ENCODE measurements around the gene SSTR4. TPM values are rescaled to one million over a fixed set of nuclear protein-coding genes. Genes with fewer than 3 reads are reported as not detected.
A peak's percentile ranks its signal among the peaks of the same experiment; 100 is the strongest.

Gene SSTR4
- total RNA-seq, 5 donors from 2014 or later (not counting 1 experiment from before 2014, with no cell fraction given): not detected

DNA sequence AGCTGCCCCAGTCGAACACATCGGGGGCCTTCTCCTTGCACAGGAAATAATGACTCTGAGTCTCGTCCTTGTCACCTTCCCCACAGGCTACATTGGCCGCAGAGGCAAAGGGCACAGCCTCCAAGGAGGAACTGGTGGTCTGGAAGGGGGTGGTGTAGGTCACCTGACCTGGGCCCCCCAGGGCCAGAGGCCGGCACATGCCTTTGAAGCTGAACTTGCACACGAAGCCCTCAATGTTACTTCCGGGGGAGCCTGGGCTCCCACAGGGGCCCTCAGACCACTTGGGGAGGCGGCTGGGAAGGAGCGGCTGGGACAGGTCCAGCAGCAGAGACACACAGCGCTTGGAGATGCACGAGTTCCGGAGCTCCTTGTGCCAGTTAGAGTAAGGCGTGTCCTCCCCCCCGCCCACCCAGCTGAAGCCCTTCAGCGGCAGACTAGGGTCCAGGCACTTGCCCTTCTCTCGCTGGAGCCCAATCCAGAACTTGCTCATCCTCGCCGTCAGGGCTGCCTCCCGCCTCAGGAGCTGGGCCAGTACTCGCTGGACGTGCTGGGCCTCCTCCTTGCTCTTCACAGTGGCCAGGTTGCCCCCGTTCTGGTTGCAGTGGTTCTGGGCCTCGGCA, 50.4 kb downstream of the SSTR4 start:
- ATAC-seq (replicated peaks in 1 of 4) (peak in 1 of 4 experiments; percentile 21), DNase-seq (peak in 1 of 35 experiments; percentile 10)
- WGBS (ENCODE audit: insufficient coverage): 74% methylated on average over 21 of the region's 23 CpGs
- H3K4me3 Mint-ChIP-seq: peak overlapping the region in 2 of 3 donors; percentile 48 to 65
- no peak overlapping the region for H3K27ac ChIP-seq (ENCODE audit: low read length)
- ChIA-PET CTCF (no interaction called here), POLR2A (no interaction called here)
- peaks cover 10 to 22% (median 13%) of the 10 kb centered on the region in 3 donors for H3K4me1 Mint-ChIP-seq
- H3K27ac Mint-ChIP-seq: no peak overlapping the region
- peaks cover 22 to 48% of the 10 kb centered on the region in 2 experiments for H3K4me1 ChIP-seq (ENCODE audit: control insufficient read depth in 1 of 2, extremely low read depth in 1 of 2, insufficient read depth in 2 of 2, low read length in 2 of 2)
- peaks cover 0 to 11% of the 10 kb centered on the region in 2 experiments for H3K27me3 ChIP-seq (replicated peaks in 1 of 2; ENCODE audit: control insufficient read depth in 2 of 2, extremely low read depth in 1 of 2, insufficient read depth in 2 of 2, low read length in 1 of 2)
- no peaks in the 10 kb centered on the region for H3K9me3 ChIP-seq
- H3K9me3 Mint-ChIP-seq: no peaks in the 10 kb centered on the region
- H3K4me3 ChIP-seq (ENCODE audit: control insufficient read depth in 1 of 2, extremely low read depth in 1 of 2, low read length in 1 of 2): peak overlapping the region; percentile 26 to 77
- H3K36me3 ChIP-seq (ENCODE audit: control insufficient read depth in 2 of 2, extremely low read depth in 1 of 2, insufficient read depth in 1 of 2, low read length in 1 of 2): peaks cover 0 to 4% of the 10 kb centered on the region in 2 donors
- peaks cover 0 to 4% of the 10 kb centered on the region in 2 donors for H3K27me3 Mint-ChIP-seq
- H3K36me3 Mint-ChIP-seq: no peaks in the 10 kb centered on the region

DNA sequence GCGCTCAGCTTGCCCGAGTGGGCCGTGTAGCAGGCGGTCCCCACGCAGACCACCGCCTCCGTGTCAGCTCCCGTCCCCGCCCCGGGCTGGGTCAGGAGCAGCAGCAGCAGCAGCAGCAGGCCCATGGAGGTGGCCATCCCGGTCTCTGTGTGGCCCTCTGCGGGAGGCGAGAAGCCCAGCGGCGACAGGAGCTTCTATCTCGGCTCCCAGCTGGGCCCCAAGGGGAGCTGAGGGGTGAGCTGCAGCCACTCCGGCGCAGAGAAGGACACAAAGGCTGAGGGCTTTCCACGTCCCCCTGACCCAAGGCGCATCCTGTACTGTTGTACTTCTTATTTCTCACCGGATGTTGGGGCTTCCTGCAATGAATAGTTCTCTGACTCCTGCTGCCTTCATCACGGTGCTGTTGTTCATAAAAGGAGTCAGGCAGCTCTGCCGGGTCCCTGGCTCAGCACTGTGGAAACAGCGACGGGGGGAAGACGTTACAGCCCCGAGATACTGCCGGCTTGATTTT, 51.0 kb downstream of the SSTR4 start, which contains the start of gene CD93:
Gene CD93 (minus strand): TSS at position 269 of the 511 bp plus-strand sequence. CDS start 132 bp downstream, at position 137.
- H3K27ac ChIP-seq (ENCODE audit: low read length): peak within 1 kb of the TSS; percentile 14
- peak in 6 of 35 experiments; percentile 1 to 47 (median 10) for DNase-seq
- peak within 1 kb of the TSS; percentile 65 to 85 for H3K27ac Mint-ChIP-seq
- no peaks in the 10 kb centered on the region for H3K9me3 ChIP-seq
- H3K27me3 Mint-ChIP-seq: peaks cover 0 to 4% of the 10 kb centered on the region in 2 donors
- H3K4me3 ChIP-seq (ENCODE audit: control insufficient read depth in 1 of 2, extremely low read depth in 1 of 2, low read length in 1 of 2): peak within 1 kb of the TSS; percentile 26 to 77
- peaks cover 0 to 2% of the 10 kb centered on the region in 2 donors for H3K36me3 ChIP-seq (ENCODE audit: control insufficient read depth in 2 of 2, extremely low read depth in 1 of 2, insufficient read depth in 1 of 2, low read length in 1 of 2)
- H3K4me1 Mint-ChIP-seq: peaks cover 10 to 22% (median 13%) of the 10 kb centered on the region in 3 donors
- no peaks in the 10 kb centered on the region for H3K9me3 Mint-ChIP-seq
- H3K36me3 Mint-ChIP-seq: no peaks in the 10 kb centered on the region
- H3K4me1 ChIP-seq (ENCODE audit: control insufficient read depth in 1 of 2, extremely low read depth in 1 of 2, insufficient read depth in 2 of 2, low read length in 2 of 2): peaks cover 22 to 48% of the 10 kb centered on the region in 2 experiments
- 22% methylated on average over 25 of the region's 28 CpGs for WGBS (ENCODE audit: insufficient coverage)
- peak within 1 kb of the TSS; percentile 48 to 68 (median 65) for H3K4me3 Mint-ChIP-seq
- POLR2A ChIA-PET: no interaction called here
- CTCF ChIA-PET: no interaction called here
- H3K27me3 ChIP-seq (replicated peaks in 1 of 2; ENCODE audit: control insufficient read depth in 2 of 2, extremely low read depth in 1 of 2, insufficient read depth in 2 of 2, low read length in 1 of 2): peaks cover 0 to 11% of the 10 kb centered on the region in 2 experiments
- peak; percentile 38 to 79 (median 64) for ATAC-seq (replicated peaks in 1 of 4)

DNA sequence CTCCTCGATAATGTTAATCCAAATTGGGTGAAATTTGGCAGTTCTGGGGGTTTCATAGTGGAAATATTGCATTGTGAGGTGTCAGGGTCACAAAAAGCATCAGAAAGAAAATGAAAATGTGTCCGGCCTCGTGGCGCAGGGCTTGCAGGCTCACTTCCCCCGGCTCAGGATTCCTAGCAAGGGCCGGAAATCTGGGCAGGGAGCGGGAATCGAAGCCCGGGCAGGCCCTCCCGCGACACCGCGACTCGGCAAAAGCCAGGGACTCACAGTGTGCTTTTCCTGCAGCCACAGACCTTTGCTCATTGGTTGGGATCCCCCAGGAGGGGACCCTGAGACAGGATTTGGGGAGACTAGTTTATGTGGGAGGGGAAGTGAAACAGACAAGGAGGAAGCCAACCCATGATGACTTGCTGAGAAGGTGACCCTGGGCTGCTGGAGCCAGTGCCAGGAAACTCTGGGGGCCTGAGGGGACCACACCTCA, 51.9 kb downstream of the SSTR4 start:
- H3K27ac ChIP-seq (ENCODE audit: low read length): peak overlapping the region; percentile 14
- Mint-ChIP-seq H3K27me3 (peaks cover 0 to 4% of the 10 kb centered on the region in 2 donors), H3K36me3 (no peaks in the 10 kb centered on the region), H3K9me3 (no peaks in the 10 kb centered on the region), H3K4me1 (peaks cover 10 to 22% (median 13%) of the 10 kb centered on the region in 3 donors), H3K4me3 (no peak overlapping the region), H3K27ac (no peak overlapping the region)
- DNase-seq (peak in 1 of 35 experiments; percentile 6), ATAC-seq (replicated peaks in 1 of 4) (no peak)
- no peaks in the 10 kb centered on the region for H3K36me3 ChIP-seq (ENCODE audit: control insufficient read depth in 2 of 2, extremely low read depth in 1 of 2, insufficient read depth in 1 of 2, low read length in 1 of 2)
- peaks cover 22 to 48% of the 10 kb centered on the region in 2 experiments for H3K4me1 ChIP-seq (ENCODE audit: control insufficient read depth in 1 of 2, extremely low read depth in 1 of 2, insufficient read depth in 2 of 2, low read length in 2 of 2)
- ChIA-PET POLR2A (no interaction called here), CTCF (no interaction called here)
- 85% methylated on average over 14 of the region's 14 CpGs for WGBS (ENCODE audit: insufficient coverage)
- peak overlapping the region in 1 of 2 donors; percentile 77 for H3K4me3 ChIP-seq (ENCODE audit: control insufficient read depth in 1 of 2, extremely low read depth in 1 of 2, low read length in 1 of 2)
- H3K27me3 ChIP-seq (replicated peaks in 1 of 2; ENCODE audit: control insufficient read depth in 2 of 2, extremely low read depth in 1 of 2, insufficient read depth in 2 of 2, low read length in 1 of 2): peaks cover 0 to 13% of the 10 kb centered on the region in 2 experiments
- no peaks in the 10 kb centered on the region for H3K9me3 ChIP-seq

DNA sequence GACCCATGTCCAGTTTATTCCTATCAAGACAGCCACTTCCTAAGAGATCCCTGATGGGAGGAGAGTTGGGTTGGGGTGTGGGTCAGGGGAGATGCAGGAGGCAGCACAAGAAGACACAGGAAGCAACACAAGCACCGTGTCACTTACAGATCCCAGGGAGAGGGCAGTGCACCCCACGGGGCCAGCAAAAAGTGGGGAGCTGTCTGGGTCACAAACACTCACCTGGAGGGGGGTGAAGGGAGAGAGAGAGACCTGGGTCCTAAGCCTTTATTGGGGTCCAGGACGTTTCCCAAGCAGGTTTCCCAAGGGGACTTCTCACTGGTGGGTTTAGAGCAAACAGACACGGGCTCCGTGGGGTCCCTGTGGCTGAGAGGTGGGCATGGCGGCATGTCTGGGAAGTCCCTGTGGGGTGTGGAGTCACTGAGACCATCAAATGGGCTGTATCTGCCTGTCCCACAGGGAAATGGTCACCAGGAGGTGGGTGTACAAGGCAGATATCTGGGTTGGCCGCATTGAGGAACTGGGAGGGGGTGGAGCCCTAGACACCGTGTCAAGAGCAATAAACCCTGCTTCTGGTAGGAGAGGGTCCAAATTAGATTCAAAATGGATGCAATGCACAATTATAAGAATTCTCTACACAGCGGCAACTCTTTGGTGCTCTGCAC, 52.6 kb downstream of the SSTR4 start:
- CTCF ChIA-PET: no interaction called here
- peaks cover 19 to 46% of the 10 kb centered on the region in 2 experiments for H3K4me1 ChIP-seq (ENCODE audit: control insufficient read depth in 1 of 2, extremely low read depth in 1 of 2, insufficient read depth in 2 of 2, low read length in 2 of 2)

More for the DNA sequence above, 52.6 kb downstream of the SSTR4 start:
- H3K36me3 ChIP-seq (ENCODE audit: control insufficient read depth in 2 of 2, extremely low read depth in 1 of 2, insufficient read depth in 1 of 2, low read length in 1 of 2): no peaks in the 10 kb centered on the region
- ATAC-seq (replicated peaks in 1 of 4) (no peak), DNase-seq (peak in 1 of 35 experiments; percentile 6)
- no peak overlapping the region for H3K4me3 Mint-ChIP-seq
- H3K9me3 ChIP-seq: no peaks in the 10 kb centered on the region
- H3K4me1 Mint-ChIP-seq: peaks cover 10 to 18% (median 13%) of the 10 kb centered on the region in 3 donors
- no peak overlapping the region for H3K4me3 ChIP-seq (ENCODE audit: control insufficient read depth in 1 of 2, extremely low read depth in 1 of 2, low read length in 1 of 2)
- POLR2A ChIA-PET: no interaction called here
- H3K36me3 Mint-ChIP-seq: no peaks in the 10 kb centered on the region
- H3K27me3 Mint-ChIP-seq: peaks cover 0 to 4% of the 10 kb centered on the region in 2 donors
- H3K27ac ChIP-seq (ENCODE audit: low read length): no peak overlapping the region
- no peaks in the 10 kb centered on the region for H3K9me3 Mint-ChIP-seq
- peaks cover 0 to 15% of the 10 kb centered on the region in 2 experiments for H3K27me3 ChIP-seq (replicated peaks in 1 of 2; ENCODE audit: control insufficient read depth in 2 of 2, extremely low read depth in 1 of 2, insufficient read depth in 2 of 2, low read length in 1 of 2)
- 69% methylated on average over 6 of the region's 9 CpGs for WGBS (ENCODE audit: insufficient coverage)
- no peak overlapping the region for H3K27ac Mint-ChIP-seq

Other genes with a start within 250 kb of the SSTR4 start
- gene THBD, start 14.4 kb downstream of the SSTR4 start, total RNA-seq: under 1 TPM; 0.07 to 0.23 (median 0.16) TPM
- 1 to 10 TPM in 1 of 5 donors, under 1 TPM in 4; 0.38 to 1.9 (median 0.58) TPM for gene CD93, start 51.0 kb downstream of the SSTR4 start, total RNA-seq

Measured in T-cell (primary cell).